Stimulated activated CD4-positive, alpha-beta T cell treated with anti-CD3 and anti-CD28 coated beads, Interleukin-12 subunit alpha, Interleukin-12 subunit beta, amount 100 ng/mL, for 48 hours (primary cell): ENCODE results near the gene LCT.
A peak's percentile ranks its signal among the peaks of the same experiment; 100 is the strongest.
"Not testable (repeated sequence)": the region's sequence is repeated elsewhere in the genome, so short reads cannot be mapped to it uniquely, and the experiment has no call there.

Experiments used
- DNase-seq, 3 donors: peaks; one replicate each; pipeline ENCODE4 v3.0.0-alpha.2; 2020; ENCODE audit warnings: low read depth in 2 of 3, low spot score in 1 of 3

LCT gene

GRCh38 chr2:135798275-135798705 is 38.7 kb downstream of the LCT start:
- DNase-seq = no peak

GRCh38 chr2:135797497-135798274 is 39.3 kb downstream of the LCT start:
- peak; percentile 72 to 79 (median 75) for DNase-seq

GRCh38 chr2:135796606-135797005 is 40.4 kb downstream of the LCT start:
- no peak for DNase-seq

GRCh38 chr2:135795641-135796040 is 41.3 kb downstream of the LCT start:
- DNase-seq = not testable (repeated sequence)

- DNase-seq = no peak
Observed at GRCh38 chr2:135792401-135793150, 44.4 kb downstream of the LCT start.

- no peak for DNase-seq
Observed at GRCh38 chr2:135791418-135792190, 45.4 kb downstream of the LCT start.

GRCh38 chr2:135790423-135790822 is 46.6 kb downstream of the LCT start:
- DNase-seq = no peak

GRCh38 chr2:135786823-135787222 is 50.2 kb downstream of the LCT start:
- DNase-seq = no peak

- no peak for DNase-seq
Observed at GRCh38 chr2:135785032-135785431, 52.0 kb downstream of the LCT start.

- DNase-seq = no peak
Observed at GRCh38 chr2:135783439-135783838, 53.5 kb downstream of the LCT start.

- no peak for DNase-seq
Observed at GRCh38 chr2:135782231-135782630, 54.8 kb downstream of the LCT start.

GRCh38 chr2:135776367-135776766 is 60.6 kb downstream of the LCT start:
- DNase-seq = no peak

GRCh38 chr2:135775420-135775819 is 61.6 kb downstream of the LCT start:
- no peak for DNase-seq

GRCh38 chr2:135773917-135774316 is 63.1 kb downstream of the LCT start:
- no peak for DNase-seq

- DNase-seq = no peak
Observed at GRCh38 chr2:135773319-135773718, 63.7 kb downstream of the LCT start.

GRCh38 chr2:135768863-135769262 is 68.1 kb downstream of the LCT start:
- no peak for DNase-seq

- DNase-seq = no peak
Observed at GRCh38 chr2:135762530-135762929, 74.5 kb downstream of the LCT start.

- no peak for DNase-seq
Observed at GRCh38 chr2:135762022-135762421, 75.0 kb downstream of the LCT start.

- no peak for DNase-seq
Observed at GRCh38 chr2:135756692-135757091, 80.3 kb downstream of the LCT start.

GRCh38 chr2:135755573-135755972 is 81.4 kb downstream of the LCT start:
- no peak for DNase-seq

- DNase-seq = no peak
Observed at GRCh38 chr2:135745545-135745944, 91.4 kb downstream of the LCT start.
